HG03139 (cell line): ENCODE data around the gene FANCD2.
"Not testable (repeated sequence)": the region's sequence is repeated elsewhere in the genome, so short reads cannot be mapped to it uniquely, and the experiment has no call there.

Source experiments
- ATAC-seq: cut with Tn5 transposase; IDR thresholded peaks from one replicate; pipeline ENCODE4 v1.9.1; 2021; ENCODE audit not compliant: unreplicated experiment

The FANCD2 gene

DNA sequence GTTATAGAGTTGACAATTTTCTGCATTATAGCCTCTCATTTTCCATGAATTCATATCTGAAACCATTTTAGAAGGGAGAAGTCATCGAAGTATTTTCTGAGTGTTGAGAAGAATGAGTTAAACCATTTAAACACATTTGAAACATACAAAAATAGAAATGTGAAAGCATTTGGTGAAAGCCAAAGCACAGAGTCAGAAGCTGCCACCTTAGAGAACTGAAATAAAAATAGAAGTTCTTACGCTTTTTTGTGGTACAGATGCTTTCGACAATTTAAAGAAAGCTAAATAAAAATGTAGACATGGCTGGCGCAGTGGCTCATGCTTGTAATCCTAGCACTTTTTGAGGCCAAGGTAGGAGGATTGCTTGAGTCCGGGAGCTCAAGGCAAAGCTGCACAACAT, 72.8 kb downstream of the FANCD2 start:
- ATAC-seq = no peak

DNA sequence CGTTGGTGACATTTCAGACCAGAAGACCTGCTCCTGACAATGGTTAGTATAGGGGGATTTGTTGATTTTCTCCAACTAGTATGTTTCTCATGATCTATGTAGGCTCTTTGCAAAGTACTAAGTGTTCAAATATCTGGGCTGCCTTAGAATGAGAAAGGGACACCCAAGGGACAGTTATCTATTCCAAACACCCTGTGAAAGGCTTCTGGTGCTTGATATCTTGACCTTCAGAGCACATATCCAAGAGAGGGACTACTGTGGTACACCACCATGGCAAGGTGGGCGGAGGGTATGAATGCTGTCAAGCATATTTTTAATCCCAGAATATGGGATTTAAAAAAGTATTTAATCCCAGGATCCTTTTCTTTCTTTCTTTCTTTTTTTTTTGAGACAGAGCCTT, 80.7 kb downstream of the FANCD2 start:
- no peak for ATAC-seq

DNA sequence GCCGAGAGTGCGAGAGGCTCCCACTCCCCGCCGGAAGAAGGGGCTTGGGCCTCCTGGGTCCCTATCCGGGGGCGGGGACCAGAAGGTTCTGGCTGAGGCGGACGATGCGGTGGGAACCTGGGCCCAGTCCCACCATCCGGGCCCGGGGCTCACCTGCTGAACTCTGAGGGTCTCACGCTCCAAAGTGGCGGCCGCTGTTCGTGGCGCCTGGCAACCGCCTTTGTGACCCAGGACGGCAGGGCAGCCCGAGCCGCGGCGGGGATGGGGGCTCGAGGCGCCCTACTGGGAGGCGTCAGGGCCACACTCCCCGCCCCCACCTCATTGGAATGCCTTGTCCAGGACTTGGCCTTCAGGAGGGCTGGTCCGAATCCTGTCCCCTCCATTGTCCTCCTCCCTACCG, 81.9 kb downstream of the FANCD2 start, which contains the start of gene FANCD2OS:
Gene FANCD2OS, minus strand, starts transcription at position 165 of the 400 bp plus-strand sequence. CDS start 3,481 bp downstream, outside the sequence.
- no peak for ATAC-seq

DNA sequence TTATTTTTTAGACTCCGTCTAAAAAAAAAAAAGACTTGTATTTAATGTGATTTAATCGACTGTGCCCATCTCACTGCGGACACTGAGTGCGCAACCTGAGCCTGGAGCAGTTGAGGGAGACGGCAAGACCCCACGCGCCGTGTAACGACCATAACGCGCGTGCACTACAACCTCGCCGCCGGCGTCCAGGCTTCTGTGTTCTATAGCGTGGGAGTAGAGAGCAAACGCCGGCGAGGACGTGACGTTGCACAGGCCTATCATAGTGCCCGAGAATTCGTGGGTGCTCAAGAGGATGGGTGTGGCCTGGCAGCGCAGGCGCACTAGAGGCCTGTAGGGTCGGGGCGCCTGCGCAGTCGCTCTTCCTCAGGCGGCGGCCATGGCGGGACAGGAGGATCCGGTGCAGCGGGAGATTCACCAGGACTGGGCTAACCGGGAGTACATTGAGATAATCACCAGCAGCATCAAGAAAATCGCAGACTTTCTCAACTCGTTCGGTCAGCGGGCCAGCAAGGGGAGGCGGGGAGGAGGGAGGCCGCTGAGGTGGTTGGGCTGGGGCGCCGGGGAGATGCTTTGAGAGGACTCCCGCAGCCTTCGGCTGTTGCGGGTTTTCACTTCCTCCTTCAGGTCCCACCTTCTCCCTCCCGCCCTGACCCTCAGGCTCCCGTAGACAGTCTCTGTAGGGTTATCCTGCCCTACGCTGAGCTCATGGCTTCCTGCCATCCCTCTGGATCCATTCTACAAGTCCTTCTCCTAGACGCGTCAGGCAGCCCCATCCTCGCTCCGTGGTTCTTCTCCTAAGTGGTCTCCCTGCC, 89.3 kb downstream of the FANCD2 start, which contains the start of gene BRK1:
Gene BRK1, plus strand, starts transcription at position 350 of the 812 bp plus-strand sequence. Its CDS starts 27 bp downstream, at position 377.
- peak; percentile 98 for ATAC-seq

DNA sequence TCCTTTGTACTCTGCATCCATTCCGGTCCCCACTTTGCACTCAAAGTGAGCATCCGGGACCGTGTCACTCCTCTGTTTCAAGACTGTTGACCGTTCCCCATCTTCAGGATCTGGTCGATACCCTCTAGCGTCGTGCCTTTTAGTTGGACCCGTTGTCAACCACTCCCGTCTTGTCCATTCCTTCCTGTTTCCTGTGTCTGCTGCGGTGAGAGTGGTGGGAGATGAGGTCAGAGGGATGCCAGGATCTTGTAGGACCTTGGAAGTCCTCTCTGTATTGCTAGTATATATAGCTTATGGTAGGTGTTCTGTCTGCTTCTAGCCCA, 89.9 kb downstream of the FANCD2 start:
- peak; percentile 19 for ATAC-seq

DNA sequence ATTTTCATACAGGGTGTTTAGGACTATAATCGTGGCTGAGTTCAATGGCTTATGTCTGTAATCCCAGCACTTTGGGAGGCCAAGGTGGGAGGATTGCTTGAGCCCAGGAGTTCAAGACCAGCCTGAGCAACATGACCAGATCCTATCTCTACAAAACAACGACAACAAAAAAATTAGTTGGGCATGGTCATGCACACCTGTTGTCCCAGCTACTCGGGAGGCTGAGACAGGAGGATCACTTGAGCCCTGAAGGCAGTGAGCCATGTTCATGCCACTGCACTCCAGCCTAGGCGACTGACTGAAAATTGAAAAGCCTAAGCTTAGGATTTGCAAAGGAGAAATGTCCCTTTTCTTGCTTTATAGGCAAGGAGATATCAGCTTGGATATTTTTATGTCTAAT, 90.7 kb downstream of the FANCD2 start:
- ATAC-seq = no peak

DNA sequence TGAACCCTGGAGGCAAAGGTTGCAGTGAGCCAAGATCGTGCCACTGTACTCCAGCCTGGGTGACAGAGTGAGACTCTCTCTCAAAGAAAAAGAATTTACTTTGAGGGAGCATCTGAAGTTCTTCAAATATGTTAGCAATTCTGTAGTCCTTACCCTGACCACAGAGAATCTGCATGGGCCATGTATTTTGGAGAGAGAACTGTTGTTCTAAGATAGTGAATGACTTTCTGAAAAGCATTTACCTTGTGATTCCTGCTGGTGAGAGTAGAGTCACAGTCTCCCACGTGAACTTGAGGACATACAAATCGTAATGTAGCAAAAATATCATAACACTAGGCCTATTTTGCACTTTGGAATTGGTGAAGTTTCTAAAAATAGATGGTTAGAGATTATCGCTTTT, 93.1 kb downstream of the FANCD2 start:
- ATAC-seq = no peak

DNA sequence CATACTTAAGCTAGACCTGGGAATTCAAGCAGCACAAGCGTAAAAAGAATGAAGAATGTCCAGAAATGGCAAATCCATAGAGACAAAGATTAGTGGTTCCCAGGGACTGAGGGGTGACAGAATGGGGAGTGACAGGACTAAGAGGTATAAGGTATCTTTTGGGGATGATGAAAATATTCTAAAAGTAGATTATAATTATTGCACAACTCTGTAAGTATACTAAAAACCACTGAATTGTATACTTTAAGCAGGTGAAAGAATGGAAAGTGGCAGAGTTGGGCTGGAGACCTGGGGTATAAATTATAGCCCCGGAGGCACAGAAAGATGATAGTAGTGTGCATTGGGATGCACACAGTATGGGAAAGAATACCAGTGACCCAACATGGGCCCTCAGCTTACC, 94.8 kb downstream of the FANCD2 start:
- no peak for ATAC-seq

DNA sequence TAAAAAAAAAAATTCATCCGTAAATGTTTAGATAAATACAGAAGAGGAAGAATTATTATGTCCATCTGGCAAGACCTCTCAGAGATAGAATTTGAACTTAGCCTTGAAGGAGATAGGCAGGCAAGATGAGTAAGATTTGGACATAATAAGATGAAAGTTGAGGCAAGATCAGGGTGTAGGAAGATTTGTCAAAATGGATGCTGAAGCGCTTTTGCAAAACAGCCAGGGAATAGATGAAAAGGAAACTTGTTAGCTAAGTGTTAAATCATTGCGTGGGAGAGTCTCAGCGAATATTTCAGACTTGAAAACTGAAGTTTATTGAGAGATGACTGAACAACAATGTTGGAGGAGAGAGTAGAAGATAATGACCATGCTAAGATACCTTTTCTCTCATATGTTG, 96.5 kb downstream of the FANCD2 start:
- no peak for ATAC-seq

DNA sequence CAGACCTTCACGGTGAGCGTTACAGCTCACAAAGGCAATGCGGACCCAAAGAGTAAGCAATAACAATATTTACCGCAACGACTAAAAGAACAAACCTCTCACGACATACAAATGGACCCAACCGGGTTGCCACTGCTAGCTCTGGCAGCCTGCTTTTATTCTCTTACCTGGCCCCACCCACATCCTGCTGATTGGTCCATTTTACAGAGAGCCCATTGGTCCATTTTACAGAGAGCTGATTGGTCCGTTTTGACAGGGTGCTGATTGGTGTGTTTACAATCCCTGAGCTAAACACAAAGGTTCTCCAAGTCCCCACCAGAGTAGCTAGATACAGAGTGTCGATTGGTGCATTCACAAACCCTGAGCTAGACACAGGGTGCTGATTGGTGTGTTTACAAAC, 109.6 kb downstream of the FANCD2 start:
- not testable (repeated sequence) for ATAC-seq

DNA sequence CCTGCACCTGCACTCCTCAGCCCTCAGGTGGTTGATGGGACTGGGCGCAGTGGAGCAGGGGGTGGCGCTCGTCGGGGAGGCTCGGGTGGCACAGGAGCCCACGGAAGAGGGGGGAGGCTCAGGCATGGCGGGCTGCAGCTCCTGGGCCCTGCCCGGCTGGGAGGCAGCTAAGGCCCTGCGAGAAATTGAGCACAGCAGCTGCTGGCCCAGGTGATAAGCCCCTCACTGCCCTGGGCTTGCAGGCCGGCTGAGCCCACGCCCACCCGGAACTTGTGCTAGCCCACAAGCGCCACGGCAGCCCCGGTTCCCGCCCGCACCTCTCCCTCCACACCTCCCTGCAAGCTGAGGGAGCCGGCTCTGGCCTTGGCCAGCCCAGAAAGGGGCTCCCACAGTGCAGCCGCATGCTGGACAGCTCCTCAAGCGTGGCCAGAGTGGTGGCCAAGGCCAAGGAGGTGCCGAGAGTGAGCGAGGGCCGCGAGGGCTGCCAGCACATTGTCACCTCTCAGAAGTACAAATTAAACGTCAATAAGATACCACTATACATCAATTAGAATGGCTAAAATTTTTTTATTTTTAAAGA, 110.3 kb downstream of the FANCD2 start:
- ATAC-seq = no peak

DNA sequence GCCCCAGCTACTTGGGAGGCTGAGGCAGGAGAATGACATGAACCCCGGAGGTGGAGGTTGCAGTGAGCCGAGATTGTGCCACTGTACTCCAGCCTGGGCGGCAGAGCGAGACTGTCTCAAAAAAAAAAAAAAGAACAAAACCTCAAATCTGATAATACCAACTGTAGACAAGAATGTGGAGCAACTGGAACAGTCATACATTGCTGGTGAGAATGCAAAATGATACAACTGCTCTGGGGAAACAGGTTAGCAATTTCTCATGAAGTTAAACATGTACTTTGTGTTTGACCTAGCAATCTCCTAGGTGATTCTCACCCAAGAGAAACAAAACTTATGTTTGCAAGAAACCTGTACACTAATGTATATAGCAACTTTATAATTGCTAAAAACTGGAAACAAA, 110.9 kb downstream of the FANCD2 start:
- ATAC-seq = no peak

DNA sequence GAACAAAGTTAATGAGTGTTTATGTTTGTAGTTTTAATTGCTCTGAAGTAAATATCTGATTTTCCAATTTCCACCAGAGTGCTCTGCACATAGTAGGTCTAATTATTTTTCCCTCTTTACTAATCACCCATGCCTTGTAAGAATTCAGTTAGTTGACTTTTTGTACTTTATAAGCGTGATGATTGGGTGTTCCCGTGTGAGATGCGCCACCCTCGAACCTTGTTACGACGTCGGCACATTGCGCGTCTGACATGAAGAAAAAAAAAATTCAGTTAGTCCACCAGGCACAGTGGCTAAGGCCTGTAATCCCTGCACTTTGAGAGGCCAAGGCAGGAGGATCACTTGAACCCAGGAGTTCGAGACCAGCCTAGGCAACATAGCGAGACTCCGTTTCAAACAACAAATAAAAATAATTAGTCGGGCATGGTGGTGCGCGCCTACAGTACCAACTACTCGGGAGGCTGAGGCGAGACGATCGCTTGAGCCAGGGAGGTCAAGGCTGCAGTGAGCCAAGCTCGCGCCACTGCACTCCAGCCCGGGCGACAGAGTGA, 114.8 kb downstream of the FANCD2 start:
- no peak for ATAC-seq

DNA sequence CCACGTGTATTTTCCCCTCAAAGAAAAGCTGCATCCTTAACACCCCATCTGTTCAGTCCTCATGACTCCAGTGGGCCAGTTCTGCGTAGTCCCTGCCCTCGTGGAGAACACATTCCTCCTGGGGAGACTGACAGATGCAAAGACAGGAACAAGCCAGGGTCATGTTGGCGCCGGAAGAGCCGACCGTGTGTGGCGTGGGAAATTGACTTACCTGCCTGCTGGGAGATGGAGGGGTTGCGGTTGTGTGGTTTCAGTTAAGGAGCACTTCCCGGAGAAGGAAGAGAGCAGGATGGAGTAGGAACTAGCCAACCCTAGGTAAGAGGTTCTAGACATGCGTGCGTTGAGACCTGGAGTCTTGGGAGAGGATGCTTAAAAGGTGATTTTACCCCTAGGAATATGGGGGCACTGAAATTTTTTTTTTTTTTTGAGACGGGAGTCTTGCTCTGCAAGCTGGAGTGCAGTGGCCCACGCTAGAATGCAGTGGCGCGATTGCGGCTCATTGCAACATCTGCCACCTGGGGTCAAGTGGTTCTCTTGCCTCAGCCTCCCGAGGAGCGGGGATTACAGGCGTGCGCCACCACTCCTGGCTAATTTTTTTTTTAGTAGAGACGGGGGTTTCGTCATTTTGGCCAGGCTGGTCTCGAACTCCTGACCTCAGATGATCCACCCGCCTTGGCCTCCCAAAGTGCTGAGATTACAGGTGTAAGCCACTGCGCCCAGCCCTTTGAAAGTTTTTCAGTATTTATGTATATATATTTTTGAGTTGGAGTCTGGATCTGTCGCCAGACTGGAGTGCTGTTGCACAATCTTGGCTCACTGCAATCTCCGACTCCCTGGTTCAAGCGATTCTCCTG, 116.7 kb downstream of the FANCD2 start:
- ATAC-seq = no peak

DNA sequence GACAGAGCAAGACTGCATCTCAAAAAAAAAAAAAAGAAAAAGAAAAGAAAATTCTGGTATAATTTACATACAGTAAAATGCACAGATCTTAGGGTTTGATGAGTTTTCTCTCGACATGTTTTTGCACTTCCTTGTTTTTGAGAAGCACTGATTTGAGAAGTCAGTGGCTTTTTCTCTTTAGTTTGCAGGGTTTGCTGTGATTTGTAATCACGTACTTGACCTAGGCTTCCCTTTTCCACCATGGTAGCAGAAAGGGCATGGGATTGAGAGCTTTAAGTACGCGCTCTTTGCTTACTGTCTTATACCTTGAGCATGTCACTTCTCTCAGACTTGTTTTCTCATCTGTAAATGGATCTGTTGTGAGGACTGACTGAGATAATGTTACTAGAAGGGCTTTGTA, 119.4 kb downstream of the FANCD2 start:
- no peak for ATAC-seq

DNA sequence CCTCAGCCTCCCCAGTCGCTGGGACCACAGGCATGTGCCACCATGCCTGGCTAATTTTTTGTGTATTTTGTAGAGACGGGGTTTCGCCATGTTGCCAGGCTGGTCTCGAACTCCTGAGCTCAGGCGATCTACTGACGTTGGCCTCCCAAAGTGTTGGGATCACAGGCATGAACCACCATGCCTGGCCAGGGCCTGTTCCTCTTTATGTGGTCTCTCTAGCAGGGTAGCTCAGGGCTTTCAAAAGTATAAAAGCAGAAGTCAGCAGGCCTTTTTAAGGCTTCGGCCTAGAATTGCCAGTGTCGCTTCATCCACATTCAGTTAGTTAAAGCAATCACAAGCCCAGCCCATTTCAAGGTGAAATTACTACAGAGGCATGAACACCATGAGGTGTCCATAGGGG, 123.0 kb downstream of the FANCD2 start:
- ATAC-seq = no peak

DNA sequence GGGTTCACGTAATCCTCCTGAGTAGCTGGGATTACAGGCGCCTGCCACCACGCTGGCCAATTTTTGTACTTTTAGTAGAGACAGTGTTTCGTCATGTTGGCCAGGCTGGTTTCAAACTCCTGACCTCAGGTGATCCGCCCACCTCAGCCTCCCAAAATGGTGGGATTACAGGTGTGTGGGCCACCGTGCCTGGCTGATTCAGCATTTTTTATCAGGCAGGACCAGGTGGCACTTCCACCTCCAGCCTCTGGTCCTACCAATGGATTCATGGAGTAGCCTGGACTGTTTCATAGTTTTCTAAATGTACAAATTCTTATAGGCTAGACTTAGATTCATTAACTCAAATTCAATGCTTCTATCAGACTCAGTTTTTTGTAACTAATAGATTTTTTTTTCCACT, 124.8 kb downstream of the FANCD2 start:
- ATAC-seq = no peak
